Right lobe of liver (tissue), 6 donors: ENCODE data around the gene STAT6. TPM values are rescaled to one million over a fixed set of nuclear protein-coding genes. Genes with fewer than 3 reads are reported as not detected.

Experiments used
- ATAC-seq, 4 donors: fragments of 200-7000 bp; cut with Tn5 transposase; one replicate each; pipeline ENCODE4 v1.9.1; 2020; ENCODE audit warnings: mild to moderate bottlenecking in 4 of 4, moderate library complexity in 4 of 4
- DNase-seq, 3 donors: peaks; one replicate each; pipeline ENCODE4 v3.0.0-alpha.2; 2020
- H3K27ac ChIP-seq, 3 donors: fragments of 200-600 bp; one replicate each; pipeline ENCODE4 v1.8.0; 2022
- H3K27me3 ChIP-seq, 2 donors: fragments of 200-600 bp; one replicate each; pipeline ENCODE4 v1.8.0; 2022
- H3K36me3 ChIP-seq, 4 donors: fragments of 200-600 bp; sonication (generic) in 1 of 4; one replicate each; pipeline versions ENCODE4 v1.5.1 to v1.8.0; 2017 to 2022; ENCODE audit warnings: control low read depth in 1 of 4
- H3K4me1 ChIP-seq, 4 donors: fragments of 200-600 bp; sonication (generic) in 1 of 4; one replicate each; pipeline versions ENCODE4 v1.5.1 to v1.8.0; 2017 to 2022; ENCODE audit warnings: control low read depth in 1 of 4
- H3K4me3 ChIP-seq, 3 donors: fragments of 200-600 bp; one replicate each; pipeline ENCODE4 v1.8.0; 2022
- H3K9me3 ChIP-seq, 4 donors: fragments of 200-600 bp; sonication (generic) in 1 of 4; one replicate each; pipeline versions ENCODE4 v1.5.1 to v1.8.0; 2017 to 2022; ENCODE audit warnings: control low read depth in 1 of 4
- CTCF ChIP-seq, 4 donors: fragments of 200-600 bp in 3 of 4; fragments of 450-650 bp in 1 of 4; IDR thresholded peaks; one replicate each; pipeline versions ENCODE4 v1.5.1 to v1.8.0; 2016 to 2022; ENCODE audit warnings: antibody characterized with exemption in 4 of 4, mild to moderate bottlenecking in 2 of 4
- POLR2A ChIP-seq: fragments of 450-650 bp; IDR thresholded peaks from one replicate; pipeline ENCODE4 v1.6.1; 2017; ENCODE audit warnings: antibody characterized with exemption, mild to moderate bottlenecking
- WGBS: methylation state at CpG from one replicate; pipeline ENCODE4 v1.1.6; 2018; ENCODE audit warnings: low coverage, low lambda C conversion rate; ENCODE audit not compliant: insufficient coverage; ENCODE audit errors: missing lambda C conversion rate; 5-methylcytosine and 5-hydroxymethylcytosine counted together
- intact Hi-C, 2 donors: fragments of 100-400 bp; cut with DNase I; formaldehyde crosslinking; loops; one replicate each; pipeline versions ENCODE4 v1.11.2 to v1.14.1; 2022
- total RNA-seq, 6 experiments: library from RNA; depleted of rRNA in 2 of 6; stranded (reverse); fragments of >200 nt in 2 of 6; fragmentation: NEBNext Ultra II Directional in 3 of 6; extraction: Animal tissue kit (Norgen Biotek cat#: 25700) in 3 of 6; gene quantifications; one replicate each; pipeline versions ENCODE4 v1.1.0 to v1.2.4, GENCODE V29; 2016 to 2023
- donor health status: DM: no; HTN: yes; CAD: no.
- donor health status: DM: no; HTN: no; CAD: no.
- donor health status: DM: no; HTN: no; CAD: no.
- donor health status: DM: no; HTN: yes; CAD: no.
- donor health status: DM: no; HTN: yes; CAD: no.

Gene STAT6
- total RNA-seq, 6 experiments from 2014 or later, result 61.8 to 108 (median 94.7) TPM

- WGBS, result 90% methylated on average over 4 of the region's 8 CpGs
- Histone ChIP-seq H3K9me3 (no peaks in the 10 kb centered on the region), H3K36me3 (peaks cover 0 to 80% (median 21%) of the 10 kb centered on the region in 4 donors), H3K4me3 (no peak overlapping the region), H3K4me1 (peaks cover 0 to 11% (median 3%) of the 10 kb centered on the region in 4 donors), H3K27me3 (no peaks in the 10 kb centered on the region), H3K27ac (no peak overlapping the region)
- TF ChIP-seq POLR2A, result no peak
- ATAC-seq, result no peak
- intact Hi-C loops, result no loop called here
- DNase-seq, result peak in 1 of 3 donors; percentile 43
Measured at GRCh38 chr12:57096748-57097553, 14.2 kb downstream of the STAT6 start.

GRCh38 chr12:57096099-57096572, 15.0 kb downstream of the STAT6 start:
- no peak overlapping the region for H3K27ac ChIP-seq

GRCh38 chr12:57095440-57095839, 15.7 kb downstream of the STAT6 start:
- TF ChIP-seq CTCF (IDR thresholded peaks at IDR 0.05) (no peak), POLR2A (no peak)

More at GRCh38 chr12:57096099-57096572, 15.0 kb downstream of the STAT6 start:
- H3K9me3 ChIP-seq, result no peaks in the 10 kb centered on the region
- peak in 2 of 4 donors; percentile 1 to 4 for ATAC-seq
- TF ChIP-seq POLR2A (no peak), CTCF (IDR thresholded peaks at IDR 0.05) (no peak)
- peak in 1 of 3 donors; percentile 46 for DNase-seq
- peaks cover 0 to 9% (median 0%) of the 10 kb centered on the region in 4 donors for H3K4me1 ChIP-seq
- intact Hi-C loops, result no loop called here
- WGBS, result 87% methylated on average over 6 of the region's 6 CpGs
- H3K27me3 ChIP-seq, result no peaks in the 10 kb centered on the region
- no peak overlapping the region for H3K4me3 ChIP-seq
- peaks cover 0 to 88% (median 26%) of the 10 kb centered on the region in 4 donors for H3K36me3 ChIP-seq

GRCh38 chr12:57094208-57095160, 16.7 kb downstream of the STAT6 start:
- DNase-seq (peak in 1 of 3 donors; percentile 41), ATAC-seq (no peak)
- peak overlapping the region; percentile 6 to 18 (median 16) for H3K27ac ChIP-seq
- no peaks in the 10 kb centered on the region for H3K9me3 ChIP-seq
- no peaks in the 10 kb centered on the region for H3K27me3 ChIP-seq
- H3K4me1 ChIP-seq, result peaks cover 0 to 14% (median 5%) of the 10 kb centered on the region in 4 donors
- intact Hi-C loops, result no loop called here
- H3K4me3 ChIP-seq, result no peak overlapping the region
- 23% methylated on average over 8 of the region's 15 CpGs for WGBS
- TF ChIP-seq CTCF (IDR thresholded peaks at IDR 0.05) (no peak), POLR2A (no peak)
- peaks cover 0 to 73% (median 24%) of the 10 kb centered on the region in 4 donors for H3K36me3 ChIP-seq

More at GRCh38 chr12:57095440-57095839, 15.7 kb downstream of the STAT6 start:
- Histone ChIP-seq H3K27me3 (no peaks in the 10 kb centered on the region), H3K4me1 (peaks cover 0 to 11% (median 3%) of the 10 kb centered on the region in 4 donors), H3K36me3 (peaks cover 0 to 82% (median 28%) of the 10 kb centered on the region in 4 donors), H3K4me3 (no peak overlapping the region), H3K27ac (no peak overlapping the region), H3K9me3 (no peaks in the 10 kb centered on the region)
- 86% methylated on average over 2 of the region's 3 CpGs for WGBS
- intact Hi-C loops, result no loop called here
- ATAC-seq, result no peak
- DNase-seq, result no peak
